ENCODE measurements around the gene LMF2. TPM values are rescaled to one million over a fixed set of nuclear protein-coding genes. Genes with fewer than 3 reads are reported as not detected.

LMF2 gene
- polyA plus RNA-seq, 6 donors from 2014 or later: 6.4 to 20.9 (median 10.1) TPM

Other genes starting within 250 kb of the LMF2 start
- under 1 TPM in 5 of 6 donors, not detected in 1; 0.04 to 0.19 (median 0.09) TPM for gene MAPK12, start 246.0 kb downstream of the LMF2 start, polyA plus RNA-seq (ENCODE audit: low read depth in 6 of 6)
- under 1 TPM in 3 of 6 donors, not detected in 3; 0.17 to 0.21 (median 0.19) TPM for gene MAPK11, start 237.3 kb downstream of the LMF2 start, polyA plus RNA-seq (ENCODE audit: low read depth in 6 of 6)
- gene PLXNB2, start 200.1 kb downstream of the LMF2 start, polyA plus RNA-seq (ENCODE audit: low read depth in 6 of 6): 1 to 10 TPM in 2 of 6 donors, under 1 TPM in 3, not detected in 1; 0.46 to 1.1 (median 0.66) TPM
- gene DENND6B, start 180.7 kb downstream of the LMF2 start, polyA plus RNA-seq (ENCODE audit: low read depth in 6 of 6): under 1 TPM in 5 of 6 donors, not detected in 1; 0.05 to 0.43 (median 0.28) TPM
- 10 to 100 TPM; 11.9 to 28.1 (median 16.2) TPM for gene PPP6R2, start 164.4 kb downstream of the LMF2 start, polyA plus RNA-seq (ENCODE audit: low read depth in 6 of 6)
- gene SBF1, start 32.7 kb downstream of the LMF2 start, polyA plus RNA-seq (ENCODE audit: low read depth in 6 of 6): 10 to 100 TPM in 4 of 6 donors, 1 to 10 TPM in 2; 6.9 to 26.6 (median 11.4) TPM
- under 1 TPM in 3 of 6 donors, not detected in 3; 0.08 to 0.86 (median 0.20) TPM for gene ADM2, start 26.2 kb downstream of the LMF2 start, polyA plus RNA-seq (ENCODE audit: low read depth in 6 of 6)
- not detected for gene MIOX, start 20.8 kb downstream of the LMF2 start, polyA plus RNA-seq (ENCODE audit: low read depth in 6 of 6)
- gene NCAPH2, start 522 bp upstream of the LMF2 start, polyA plus RNA-seq (ENCODE audit: low read depth in 6 of 6): 10 to 100 TPM; 33.9 to 43.3 (median 37.6) TPM
- 10 to 100 TPM in 3 of 6 donors, 1 to 10 TPM in 3; 2.0 to 13.9 (median 8.1) TPM for gene SCO2, start 17.9 kb upstream of the LMF2 start, polyA plus RNA-seq (ENCODE audit: low read depth in 6 of 6)
- gene TYMP, start 22.3 kb upstream of the LMF2 start, polyA plus RNA-seq (ENCODE audit: low read depth in 6 of 6): 10 to 100 TPM; 10.5 to 41.3 (median 18.0) TPM
- 1 to 10 TPM; 1.5 to 5.8 (median 4.4) TPM for gene KLHDC7B, start 38.2 kb upstream of the LMF2 start, polyA plus RNA-seq (ENCODE audit: low read depth in 6 of 6)
- gene SYCE3, start 55.2 kb upstream of the LMF2 start, polyA plus RNA-seq (ENCODE audit: low read depth in 6 of 6): not detected
- gene CPT1B, start 70.7 kb upstream of the LMF2 start, polyA plus RNA-seq (ENCODE audit: low read depth in 6 of 6): 1 to 10 TPM in 2 of 6 donors, under 1 TPM in 3, not detected in 1; 0.09 to 1.4 (median 1.00) TPM
- 10 to 100 TPM; 36.2 to 50.8 (median 42.0) TPM for gene CHKB, start 75.1 kb upstream of the LMF2 start, polyA plus RNA-seq (ENCODE audit: low read depth in 6 of 6)
- under 1 TPM in 1 of 6 donors, not detected in 5; 0.04 TPM for gene MAPK8IP2, start 93.1 kb upstream of the LMF2 start, polyA plus RNA-seq (ENCODE audit: low read depth in 6 of 6)
- 10 to 100 TPM in 2 of 6 donors, 1 to 10 TPM in 4; 7.5 to 12.5 (median 8.8) TPM for gene ARSA, start 120.5 kb upstream of the LMF2 start, polyA plus RNA-seq (ENCODE audit: low read depth in 6 of 6)
- gene SHANK3, start 165.1 kb upstream of the LMF2 start, polyA plus RNA-seq (ENCODE audit: low read depth in 6 of 6): not detected
- not detected for gene ACR, start 230.5 kb upstream of the LMF2 start, polyA plus RNA-seq (ENCODE audit: low read depth in 6 of 6)

All from naive B cell (primary cell).